ENCODE data around the gene PPP1R8. TPM values are rescaled to one million over a fixed set of nuclear protein-coding genes. Genes with fewer than 3 reads are reported as not detected.

The PPP1R8 gene
- total RNA-seq, 2 donors from 2014 or later, result 45.0 to 48.1 TPM

DNA sequence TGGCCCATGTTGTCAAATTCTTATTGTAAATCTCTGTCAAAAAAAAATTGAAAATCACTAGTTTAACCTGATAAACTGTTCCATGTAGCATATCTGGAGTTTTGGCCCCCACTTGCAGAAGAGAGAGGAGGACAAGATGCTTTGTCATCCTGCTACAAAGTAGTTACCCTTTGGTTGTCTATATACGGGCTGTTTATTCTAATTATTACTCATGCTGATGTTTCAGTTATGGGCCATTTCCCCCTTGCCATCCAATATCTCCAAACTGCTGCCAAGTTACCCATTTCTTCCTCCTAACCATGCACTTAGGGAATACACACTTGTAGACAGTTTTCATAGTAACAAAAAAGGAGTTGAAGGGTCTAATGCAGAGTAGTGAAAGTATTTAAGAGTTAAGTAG is 35.0 kb upstream of the PPP1R8 start:
- Mint-ChIP-seq H3K4me1 (no peaks in the 10 kb centered on the region), H3K9me3 (no peaks in the 10 kb centered on the region), H3K27ac (no peak overlapping the region), H3K36me3 (ENCODE audit: low read depth) (peaks cover 41% of the 10 kb centered on the region), H3K4me3 (no peak overlapping the region), H3K27me3 (ENCODE audit: insufficient read depth) (no peaks in the 10 kb centered on the region)
- no peaks in the 10 kb centered on the region for H3K4me1 ChIP-seq (ENCODE audit: control insufficient read depth, insufficient read depth, low read length)
- TF ChIP-seq, protein P1, sequence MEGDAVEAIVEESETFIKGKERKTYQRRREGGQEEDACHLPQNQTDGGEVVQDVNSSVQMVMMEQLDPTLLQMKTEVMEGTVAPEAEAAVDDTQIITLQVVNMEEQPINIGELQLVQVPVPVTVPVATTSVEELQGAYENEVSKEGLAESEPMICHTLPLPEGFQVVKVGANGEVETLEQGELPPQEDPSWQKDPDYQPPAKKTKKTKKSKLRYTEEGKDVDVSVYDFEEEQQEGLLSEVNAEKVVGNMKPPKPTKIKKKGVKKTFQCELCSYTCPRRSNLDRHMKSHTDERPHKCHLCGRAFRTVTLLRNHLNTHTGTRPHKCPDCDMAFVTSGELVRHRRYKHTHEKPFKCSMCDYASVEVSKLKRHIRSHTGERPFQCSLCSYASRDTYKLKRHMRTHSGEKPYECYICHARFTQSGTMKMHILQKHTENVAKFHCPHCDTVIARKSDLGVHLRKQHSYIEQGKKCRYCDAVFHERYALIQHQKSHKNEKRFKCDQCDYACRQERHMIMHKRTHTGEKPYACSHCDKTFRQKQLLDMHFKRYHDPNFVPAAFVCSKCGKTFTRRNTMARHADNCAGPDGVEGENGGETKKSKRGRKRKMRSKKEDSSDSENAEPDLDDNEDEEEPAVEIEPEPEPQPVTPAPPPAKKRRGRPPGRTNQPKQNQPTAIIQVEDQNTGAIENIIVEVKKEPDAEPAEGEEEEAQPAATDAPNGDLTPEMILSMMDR (conservative IDR thresholded peaks at IDR 0.05), result no peak
- H3K9ac ChIP-seq (ENCODE audit: extremely low read depth, low read length, poor library complexity, severe bottlenecking), result no peak overlapping the region
- no peaks in the 10 kb centered on the region for H3K9me3 ChIP-seq (ENCODE audit: control insufficient read depth, low read length)
- 80 to 90% methylated on average over 1 of the region's 1 CpG for WGBS, 2 experiments (ENCODE audit: insufficient coverage in 1 of 2, insufficient read length in 1 of 2)
- H3K4me3 ChIP-seq (ENCODE audit: low read length), result no peak overlapping the region
- H3K36me3 ChIP-seq (ENCODE audit: control insufficient read depth, insufficient read depth, low read length), result peaks cover 71% of the 10 kb centered on the region
- H3K27ac ChIP-seq (ENCODE audit: low read depth, low read length), result no peak overlapping the region
- no peaks in the 10 kb centered on the region for H3K27me3 ChIP-seq (ENCODE audit: control insufficient read depth, insufficient read depth, low read length, poor library complexity, severe bottlenecking)
- DNase-seq, result no peak

DNA sequence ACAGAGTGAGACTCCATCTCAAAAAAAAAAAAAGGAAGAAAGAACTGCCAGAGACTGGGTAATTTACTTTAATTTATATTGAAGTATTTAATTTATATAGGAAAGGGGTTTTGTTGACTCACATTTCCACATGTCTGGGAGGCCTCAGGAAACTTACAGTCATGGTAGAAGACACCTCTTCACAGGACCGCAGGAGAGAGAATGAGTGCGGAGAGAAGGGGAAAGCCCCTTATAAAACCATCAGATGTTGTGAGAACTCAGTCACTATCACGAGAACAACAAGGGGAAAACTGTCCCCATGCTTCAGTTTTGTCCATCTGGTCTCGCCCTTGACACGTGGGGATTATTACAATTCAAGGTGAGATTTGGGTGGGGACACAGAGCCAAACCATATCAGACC is 25.8 kb upstream of the PPP1R8 start:
- Mint-ChIP-seq H3K4me1 (no peaks in the 10 kb centered on the region), H3K27ac (no peak overlapping the region), H3K27me3 (ENCODE audit: insufficient read depth) (no peaks in the 10 kb centered on the region), H3K4me3 (no peak overlapping the region), H3K9me3 (no peaks in the 10 kb centered on the region), H3K36me3 (ENCODE audit: low read depth) (peaks cover 51% of the 10 kb centered on the region)
- WGBS, 2 experiments (ENCODE audit: insufficient coverage in 1 of 2, insufficient read length in 1 of 2), result 96 to 100% methylated on average over 2 to 5 of the region's 5 CpGs
- Histone ChIP-seq H3K4me1 (ENCODE audit: control insufficient read depth, insufficient read depth, low read length) (no peaks in the 10 kb centered on the region), H3K9me3 (ENCODE audit: control insufficient read depth, low read length) (no peaks in the 10 kb centered on the region), H3K36me3 (ENCODE audit: control insufficient read depth, insufficient read depth, low read length) (peaks cover 72% of the 10 kb centered on the region), H3K27ac (ENCODE audit: low read depth, low read length) (no peak overlapping the region), H3K27me3 (ENCODE audit: control insufficient read depth, insufficient read depth, low read length, poor library complexity, severe bottlenecking) (no peaks in the 10 kb centered on the region), H3K4me3 (ENCODE audit: low read length) (no peak overlapping the region), H3K9ac (ENCODE audit: extremely low read depth, low read length, poor library complexity, severe bottlenecking) (no peak overlapping the region)
- TF ChIP-seq, protein P1 (conservative IDR thresholded peaks at IDR 0.05), result no peak
- DNase-seq, result no peak

DNA sequence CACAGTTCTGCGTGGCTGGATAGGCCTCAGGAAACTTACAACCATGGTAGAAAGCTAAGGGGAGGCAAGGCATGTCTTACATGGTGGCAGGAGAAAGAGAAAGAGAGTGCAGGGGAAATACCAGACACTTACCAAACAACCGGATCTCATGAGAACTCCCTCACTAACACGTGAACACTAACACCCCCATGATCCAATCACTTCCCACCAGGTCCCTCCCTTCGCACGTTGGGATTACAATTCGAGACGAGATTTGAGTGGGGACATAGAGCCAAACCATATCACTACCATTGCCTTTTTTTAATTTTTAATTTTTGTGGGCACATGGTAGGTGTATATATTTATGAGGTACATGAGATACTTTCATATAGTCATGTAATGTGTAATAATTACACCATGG is 23.8 kb upstream of the PPP1R8 start:
- Histone ChIP-seq H3K9ac (ENCODE audit: extremely low read depth, low read length, poor library complexity, severe bottlenecking) (no peak overlapping the region), H3K9me3 (ENCODE audit: control insufficient read depth, low read length) (no peaks in the 10 kb centered on the region), H3K27ac (ENCODE audit: low read depth, low read length) (no peak overlapping the region), H3K4me1 (ENCODE audit: control insufficient read depth, insufficient read depth, low read length) (no peaks in the 10 kb centered on the region), H3K36me3 (ENCODE audit: control insufficient read depth, insufficient read depth, low read length) (peaks cover 64% of the 10 kb centered on the region), H3K27me3 (ENCODE audit: control insufficient read depth, insufficient read depth, low read length, poor library complexity, severe bottlenecking) (no peaks in the 10 kb centered on the region), H3K4me3 (ENCODE audit: low read length) (no peak overlapping the region)
- DNase-seq, result no peak
- Mint-ChIP-seq H3K9me3 (no peaks in the 10 kb centered on the region), H3K27ac (peak overlapping the region; percentile 76), H3K4me3 (no peak overlapping the region), H3K4me1 (no peaks in the 10 kb centered on the region), H3K36me3 (ENCODE audit: low read depth) (peaks cover 48% of the 10 kb centered on the region), H3K27me3 (ENCODE audit: insufficient read depth) (no peaks in the 10 kb centered on the region)
- TF ChIP-seq, protein P1 (conservative IDR thresholded peaks at IDR 0.05), result no peak
- WGBS, 2 experiments (ENCODE audit: insufficient coverage in 1 of 2, insufficient read length in 1 of 2), result 92 to 100% methylated on average over 1 to 7 of the region's 7 CpGs
